ENCODE measurements around the gene NOTCH1. TPM values are rescaled to one million over a fixed set of nuclear protein-coding genes. Genes with fewer than 3 reads are reported as not detected.

The NOTCH1 gene
- total RNA-seq, 3 donors from 2014 or later: 12.6 to 33.8 (median 21.1) TPM

- H3K4me1 ChIP-seq: no peaks in the 10 kb centered on the region
- intact Hi-C loops (cut with DNase I; ENCODE audit: low total_unique reads): loop anchor here (5.0 kb wide), 1 partner anchor 708 kb away; the partner anchor contains the start of genes NDOR1 and TMEM203
- peaks cover 8% of the 10 kb centered on the region for H3K36me3 ChIP-seq
- H3K27ac ChIP-seq: no peak overlapping the region
- no peak for DNase-seq (ENCODE audit: low spot score in 2 of 2)
- no peaks in the 10 kb centered on the region for H3K27me3 ChIP-seq
- TF ChIP-seq POLR2A (IDR thresholded peaks at IDR 0.05) (no peak), CTCF (IDR thresholded peaks at IDR 0.05) (no peak), POLR2AphosphoS5 (IDR thresholded peaks at IDR 0.05) (no peak)
- H3K9me3 ChIP-seq: no peaks in the 10 kb centered on the region
- no peak overlapping the region for H3K4me3 ChIP-seq
These were observed 46.5 kb downstream of the NOTCH1 start for GRCh38 chr9:136499071-136499934.

GRCh38 chr9:136497916-136498695 is 47.7 kb downstream of the NOTCH1 start:
- H3K4me1 ChIP-seq: no peaks in the 10 kb centered on the region
- peaks cover 8% of the 10 kb centered on the region for H3K36me3 ChIP-seq
- H3K4me3 ChIP-seq: no peak overlapping the region
- H3K27me3 ChIP-seq: no peaks in the 10 kb centered on the region
- no peak overlapping the region for H3K27ac ChIP-seq
- H3K9me3 ChIP-seq: no peaks in the 10 kb centered on the region
- no peak for DNase-seq (ENCODE audit: low spot score in 2 of 2)
- intact Hi-C loops (cut with DNase I; ENCODE audit: low total_unique reads): loop anchor here (5.0 kb wide), 1 partner anchor 709 kb away; the partner anchor contains the start of genes NDOR1 and TMEM203
- TF ChIP-seq POLR2AphosphoS5 (IDR thresholded peaks at IDR 0.05) (no peak), POLR2A (IDR thresholded peaks at IDR 0.05) (no peak), CTCF (IDR thresholded peaks at IDR 0.05) (no peak)

- Histone ChIP-seq H3K27ac (no peak overlapping the region), H3K36me3 (peaks cover 8% of the 10 kb centered on the region)
These were observed 48.8 kb downstream of the NOTCH1 start for GRCh38 chr9:136496801-136497620.

GRCh38 chr9:136496181-136496580 is 49.7 kb downstream of the NOTCH1 start:
- intact Hi-C loops (cut with DNase I; ENCODE audit: low total_unique reads): loop anchor here (5.0 kb wide), 1 partner anchor 711 kb away; the partner anchor contains the start of genes NDOR1 and TMEM203
- TF ChIP-seq CTCF (IDR thresholded peaks at IDR 0.05) (no peak), POLR2A (IDR thresholded peaks at IDR 0.05) (no peak), POLR2AphosphoS5 (IDR thresholded peaks at IDR 0.05) (no peak)

More at GRCh38 chr9:136496801-136497620, 48.8 kb downstream of the NOTCH1 start:
- Histone ChIP-seq H3K9me3 (no peaks in the 10 kb centered on the region), H3K4me3 (no peak overlapping the region), H3K4me1 (no peaks in the 10 kb centered on the region), H3K27me3 (no peaks in the 10 kb centered on the region)
- intact Hi-C loops (cut with DNase I; ENCODE audit: low total_unique reads): loop anchor here (5.0 kb wide), 1 partner anchor 710 kb away; the partner anchor contains the start of genes NDOR1 and TMEM203
- TF ChIP-seq CTCF (IDR thresholded peaks at IDR 0.05) (no peak), POLR2AphosphoS5 (IDR thresholded peaks at IDR 0.05) (no peak), POLR2A (IDR thresholded peaks at IDR 0.05) (no peak)
- DNase-seq (ENCODE audit: low spot score in 2 of 2): no peak

More at GRCh38 chr9:136496181-136496580, 49.7 kb downstream of the NOTCH1 start:
- Histone ChIP-seq H3K4me3 (no peak overlapping the region), H3K27me3 (no peaks in the 10 kb centered on the region), H3K9me3 (no peaks in the 10 kb centered on the region), H3K4me1 (no peaks in the 10 kb centered on the region), H3K36me3 (peaks cover 8% of the 10 kb centered on the region), H3K27ac (no peak overlapping the region)
- DNase-seq (ENCODE audit: low spot score in 2 of 2): no peak
